Measurements from ENCODE around the gene MMP24OS. TPM values are rescaled to one million over a fixed set of nuclear protein-coding genes. Genes with fewer than 3 reads are reported as not detected.

Gene MMP24OS
- total RNA-seq, 1 donor from 2014 or later = 47.9 TPM

- Mint-ChIP-seq H3K36me3 (ENCODE audit: low read depth) (no peaks in the 10 kb centered on the region), H3K27me3 (peaks cover 10% of the 10 kb centered on the region), H3K27ac (no peak overlapping the region), H3K4me3 (no peak overlapping the region), H3K4me1 (no peaks in the 10 kb centered on the region), H3K9me3 (no peaks in the 10 kb centered on the region)
- ChIA-PET CTCF (no interaction called here), POLR2A (interaction anchor here (1.1 kb wide), 1 partner anchor 13 kb away, joined by 3 read pairs; the partner anchor contains the start of gene MMP24OS)
- DNase-seq = no peak
- no peak for ATAC-seq (ENCODE audit: low read depth)
- intact Hi-C loops (cut with micrococcal nuclease) = no loop called here
- TF ChIP-seq CTCF (IDR thresholded peaks at IDR 0.05) = no peak
These were observed 13.0 kb upstream of the MMP24OS start for GRCh38 chr20:35290887-35291417.

GRCh38 chr20:35290186-35290886 is 12.4 kb upstream of the MMP24OS start:
- ChIA-PET CTCF (interaction anchor here (1.1 kb wide), 1 partner anchor 15 kb away, joined by 3 read pairs; no protein-coding TSS in a partner anchor), POLR2A (interaction anchor here (1.1 kb wide), 1 partner anchor 13 kb away, joined by 3 read pairs; the partner anchor contains the start of gene MMP24OS)
- ATAC-seq (ENCODE audit: low read depth) (no peak), DNase-seq (no peak)
- Mint-ChIP-seq H3K36me3 (ENCODE audit: low read depth) (no peaks in the 10 kb centered on the region), H3K27ac (no peak overlapping the region), H3K4me3 (no peak overlapping the region), H3K4me1 (peaks cover 4% of the 10 kb centered on the region), H3K27me3 (peaks cover 10% of the 10 kb centered on the region), H3K9me3 (no peaks in the 10 kb centered on the region)
- intact Hi-C loops (cut with micrococcal nuclease) = no loop called here
- TF ChIP-seq CTCF (IDR thresholded peaks at IDR 0.05) = no peak

GRCh38 chr20:35288325-35289060 is 10.6 kb upstream of the MMP24OS start:
- H3K27ac Mint-ChIP-seq = no peak overlapping the region
- H3K4me1 Mint-ChIP-seq = peaks cover 15% of the 10 kb centered on the region
- no peak for TF ChIP-seq CTCF (IDR thresholded peaks at IDR 0.05)
- no peak overlapping the region for H3K4me3 Mint-ChIP-seq
- H3K27me3 Mint-ChIP-seq = peaks cover 6% of the 10 kb centered on the region
- DNase-seq (no peak), ATAC-seq (ENCODE audit: low read depth) (no peak)
- ChIA-PET CTCF (no interaction called here), POLR2A (no interaction called here)
- H3K36me3 Mint-ChIP-seq (ENCODE audit: low read depth) = peaks cover 11% of the 10 kb centered on the region
- intact Hi-C loops (cut with micrococcal nuclease) = no loop called here
- no peaks in the 10 kb centered on the region for H3K9me3 Mint-ChIP-seq

GRCh38 chr20:35287509-35288324 is 9.8 kb upstream of the MMP24OS start:
- POLR2A ChIA-PET = no interaction called here
- no peak overlapping the region for H3K4me3 Mint-ChIP-seq
- peaks cover 14% of the 10 kb centered on the region for H3K36me3 Mint-ChIP-seq (ENCODE audit: low read depth)
- peaks cover 19% of the 10 kb centered on the region for H3K4me1 Mint-ChIP-seq
- DNase-seq = no peak
- intact Hi-C loops (cut with micrococcal nuclease) = no loop called here
- no peak for ATAC-seq (ENCODE audit: low read depth)
- peaks cover 3% of the 10 kb centered on the region for H3K27me3 Mint-ChIP-seq
- no peak overlapping the region for H3K27ac Mint-ChIP-seq
- no peak for TF ChIP-seq CTCF (IDR thresholded peaks at IDR 0.05)
- CTCF ChIA-PET = no interaction called here
- H3K9me3 Mint-ChIP-seq = no peaks in the 10 kb centered on the region
